GM10248 (cell line): ENCODE results near the gene LIPE.

Experiments
- CTCF ChIA-PET: fragments of 300-600 bp; sonication (Branson Sonifier 250); formaldehyde crosslinking; extraction: SDS; loops from one replicate; lab custom pipeline; 2021; ENCODE audit warnings: antibody characterized with exemption; lab: Yijun Ruan, JAX
- POLR2A ChIA-PET: fragments of 350-650 bp; sonication (Branson Sonifier 250); formaldehyde crosslinking; extraction: SDS; loops from one replicate; lab custom pipeline; 2020; ENCODE audit warnings: antibody characterized with exemption; lab: Yijun Ruan, JAX
- DNase-seq: peaks from one replicate; pipeline ENCODE4 v3.0.0; 2012; ENCODE audit errors: extremely low spot score
- TF ChIP-seq, protein P1 (sequence below): IDR thresholded peaks from 2 replicates; pipeline ENCODE4 v1.5.1; 2012; ENCODE audit warnings: mild to moderate bottlenecking, low read depth; ENCODE audit errors: extremely low read depth, missing control alignments, control extremely low read depth

Gene LIPE

GRCh38 chr19:42421591-42422031, 5.6 kb downstream of the LIPE start:
- TF ChIP-seq, protein P1, sequence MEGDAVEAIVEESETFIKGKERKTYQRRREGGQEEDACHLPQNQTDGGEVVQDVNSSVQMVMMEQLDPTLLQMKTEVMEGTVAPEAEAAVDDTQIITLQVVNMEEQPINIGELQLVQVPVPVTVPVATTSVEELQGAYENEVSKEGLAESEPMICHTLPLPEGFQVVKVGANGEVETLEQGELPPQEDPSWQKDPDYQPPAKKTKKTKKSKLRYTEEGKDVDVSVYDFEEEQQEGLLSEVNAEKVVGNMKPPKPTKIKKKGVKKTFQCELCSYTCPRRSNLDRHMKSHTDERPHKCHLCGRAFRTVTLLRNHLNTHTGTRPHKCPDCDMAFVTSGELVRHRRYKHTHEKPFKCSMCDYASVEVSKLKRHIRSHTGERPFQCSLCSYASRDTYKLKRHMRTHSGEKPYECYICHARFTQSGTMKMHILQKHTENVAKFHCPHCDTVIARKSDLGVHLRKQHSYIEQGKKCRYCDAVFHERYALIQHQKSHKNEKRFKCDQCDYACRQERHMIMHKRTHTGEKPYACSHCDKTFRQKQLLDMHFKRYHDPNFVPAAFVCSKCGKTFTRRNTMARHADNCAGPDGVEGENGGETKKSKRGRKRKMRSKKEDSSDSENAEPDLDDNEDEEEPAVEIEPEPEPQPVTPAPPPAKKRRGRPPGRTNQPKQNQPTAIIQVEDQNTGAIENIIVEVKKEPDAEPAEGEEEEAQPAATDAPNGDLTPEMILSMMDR = no peak
- ChIA-PET POLR2A (no interaction called here), CTCF (interaction anchor here (1.6 to 8.1 kb wide), 8 partner anchors 12 to 71 kb away, joined by 4 to 55 read pairs (median 20); partner anchors contain the start of gene CXCL17)
- DNase-seq = no peak

DNA sequence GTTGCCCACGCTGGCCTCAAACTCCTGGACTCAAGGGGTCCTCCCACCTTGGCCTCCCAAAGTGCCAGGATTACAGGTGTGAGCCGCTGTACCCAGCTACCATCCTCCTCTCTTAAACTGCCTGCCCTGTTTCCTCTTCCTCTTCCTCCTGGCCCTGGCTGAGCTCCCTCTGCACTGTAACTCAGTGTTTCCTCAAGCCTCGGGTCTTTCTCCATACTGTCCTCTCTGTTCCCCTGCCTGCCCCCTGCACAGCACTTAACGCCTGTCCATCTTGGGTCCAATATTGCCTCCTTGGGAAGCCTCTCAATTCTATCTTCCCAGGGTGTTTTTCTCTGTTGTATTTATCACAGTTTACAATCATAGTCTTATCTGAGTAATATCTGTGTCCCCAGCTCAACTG, 6.1 kb downstream of the LIPE start:
- CTCF ChIA-PET = interaction anchor here (1.4 to 4.7 kb wide), 17 partner anchors 11 to 312 kb away, joined by 3 to 31 read pairs (median 7); partner anchors contain the start of gene CXCL17
- no peak for DNase-seq
- POLR2A ChIA-PET = no interaction called here
- TF ChIP-seq, protein P1 = no peak

DNA sequence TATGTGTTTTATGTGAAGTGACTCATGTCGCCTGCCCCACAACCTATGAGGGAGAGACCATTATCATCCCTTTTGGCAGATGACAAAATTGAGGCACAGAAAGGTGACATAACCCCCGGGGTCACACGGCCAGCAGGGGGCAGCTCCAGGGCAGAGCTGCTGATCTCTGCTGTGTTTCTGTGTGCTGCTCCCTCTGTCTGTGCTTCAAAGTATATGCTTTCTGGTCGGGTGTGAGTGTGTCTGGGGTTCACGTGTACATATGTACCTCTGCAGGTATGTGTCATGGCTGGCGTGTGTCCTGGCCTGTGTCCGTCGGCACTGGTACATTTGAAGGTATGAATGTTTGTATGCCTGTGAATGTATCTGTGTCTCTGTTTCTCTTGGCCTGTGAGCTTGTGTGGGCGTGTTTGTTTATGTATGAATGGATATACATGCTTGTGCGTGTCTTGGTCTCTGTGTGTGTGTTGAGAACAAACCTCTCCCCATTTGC, 7.1 kb downstream of the LIPE start:
- TF ChIP-seq, protein P1 = peak; percentile 82
- DNase-seq = peak; percentile 87
- POLR2A ChIA-PET = interaction anchor here (0.7 kb wide), 1 partner anchor 368 kb away, joined by 3 read pairs; no protein-coding TSS in a partner anchor

GRCh38 chr19:42419309-42419708, 7.9 kb downstream of the LIPE start:
- POLR2A ChIA-PET = no interaction called here
- CTCF ChIA-PET = interaction anchor here (0.7 to 4.7 kb wide), 18 partner anchors 9 to 311 kb away, joined by 3 to 31 read pairs (median 6); partner anchors contain the start of gene CXCL17
- TF ChIP-seq, protein P1 = no peak
- peak; percentile 15 for DNase-seq

More for the DNA sequence above, 7.1 kb downstream of the LIPE start:
- CTCF ChIA-PET = interaction anchor here (0.8 to 4.7 kb wide), 28 partner anchors 9 to 311 kb away, joined by 3 to 31 read pairs (median 5); partner anchors contain the start of gene CXCL17

DNA sequence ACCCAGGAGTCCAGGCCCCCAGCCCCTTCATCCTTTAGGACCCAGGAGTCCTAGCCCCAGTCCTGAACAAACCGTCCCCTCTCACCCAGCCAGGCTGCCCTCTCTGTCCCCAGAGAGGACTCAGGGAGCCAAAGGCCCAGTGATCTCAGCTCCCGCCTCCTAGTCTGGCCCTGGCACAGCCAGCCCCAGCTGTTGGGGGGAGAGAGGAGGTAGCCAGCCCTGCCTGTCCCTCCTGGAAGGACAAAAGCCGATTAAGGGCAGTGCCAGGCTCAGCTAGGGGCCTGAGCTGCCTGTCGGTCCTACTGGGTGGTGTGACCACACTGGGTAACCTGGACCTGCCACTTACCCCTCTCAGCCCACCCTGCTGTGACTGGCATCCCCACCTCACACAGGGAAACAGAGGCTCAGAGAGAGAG, 14.5 kb downstream of the LIPE start:
- DNase-seq = no peak
- ChIA-PET CTCF (interaction anchor here (1.2 to 2.6 kb wide), 4 partner anchors 11 to 117 kb away, joined by 3 to 24 read pairs (median 4); no protein-coding TSS in a partner anchor), POLR2A (interaction anchor here (1.6 kb wide), 1 partner anchor 11 kb away, joined by 5 read pairs; no protein-coding TSS in a partner anchor)
- TF ChIP-seq, protein P1 = no peak

DNA sequence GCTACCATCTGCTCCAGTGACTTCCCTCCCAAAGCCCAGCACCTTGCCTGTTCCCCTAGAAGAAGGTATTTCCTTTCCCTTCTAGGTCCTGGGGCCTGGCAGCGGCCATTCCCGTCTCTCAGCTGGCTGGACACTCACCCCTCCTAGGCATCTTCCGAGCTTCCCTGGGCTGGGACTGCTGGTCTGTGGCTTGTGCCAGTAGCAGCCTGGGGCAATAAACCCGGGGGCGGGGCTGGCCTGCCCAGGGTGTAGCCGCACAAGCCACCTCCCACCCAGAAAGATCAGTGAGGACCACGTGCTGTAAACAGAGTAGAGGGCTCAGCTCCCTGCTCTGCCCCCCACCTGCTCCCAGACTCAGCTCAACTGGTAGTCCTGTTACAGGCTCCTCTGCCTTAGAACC, 15.0 kb downstream of the LIPE start:
- POLR2A ChIA-PET = interaction anchor here (1.6 kb wide), 1 partner anchor 11 kb away, joined by 5 read pairs; no protein-coding TSS in a partner anchor
- CTCF ChIA-PET = interaction anchor here (0.9 to 2.6 kb wide), 5 partner anchors 11 to 117 kb away, joined by 3 to 24 read pairs (median 3); no protein-coding TSS in a partner anchor
- no peak for DNase-seq
- TF ChIP-seq, protein P1 = no peak
